GM10266 (cell line): ENCODE data around the gene DYSF.

Source experiments
- DNase-seq: peaks from one replicate; pipeline ENCODE4 v3.0.0; 2012; ENCODE audit errors: extremely low spot score
- CTCF ChIP-seq: IDR thresholded peaks from 2 replicates; pipeline ENCODE4 v1.5.1; 2012; ENCODE audit warnings: mild to moderate bottlenecking, low read depth; ENCODE audit not compliant: control insufficient read depth, insufficient read depth; ENCODE audit errors: missing control alignments

DYSF gene

GRCh38 chr2:71669058-71669456, 215.7 kb downstream of the DYSF start:
- TF ChIP-seq CTCF: no peak
- DNase-seq: no peak

- DNase-seq: no peak
- no peak for TF ChIP-seq CTCF
These were observed 216.5 kb downstream of the DYSF start for GRCh38 chr2:71669628-71670429.

- TF ChIP-seq CTCF: no peak
- no peak for DNase-seq
These were observed 217.1 kb downstream of the DYSF start for GRCh38 chr2:71670430-71670795.

- DNase-seq: no peak
- no peak for TF ChIP-seq CTCF
These were observed 218.0 kb downstream of the DYSF start for GRCh38 chr2:71671203-71671854.

GRCh38 chr2:71671895-71672825, 218.8 kb downstream of the DYSF start:
- TF ChIP-seq CTCF: no peak
- DNase-seq: no peak

- no peak for TF ChIP-seq CTCF
- no peak for DNase-seq
These were observed 219.8 kb downstream of the DYSF start for GRCh38 chr2:71672826-71673795.
